T-helper 2 cell (primary cell): Measurements from ENCODE around the gene SDR39U1.

Source experiments
- DNase-seq, 5 experiments: peaks; one replicate each; pipeline versions ENCODE4 v3.0.0 to v3.0.0-alpha.2; 2012 to 2022

The SDR39U1 gene

GRCh38 chr14:24428628-24429394 is 13.8 kb downstream of the SDR39U1 start:
- DNase-seq, result no peak

DNA sequence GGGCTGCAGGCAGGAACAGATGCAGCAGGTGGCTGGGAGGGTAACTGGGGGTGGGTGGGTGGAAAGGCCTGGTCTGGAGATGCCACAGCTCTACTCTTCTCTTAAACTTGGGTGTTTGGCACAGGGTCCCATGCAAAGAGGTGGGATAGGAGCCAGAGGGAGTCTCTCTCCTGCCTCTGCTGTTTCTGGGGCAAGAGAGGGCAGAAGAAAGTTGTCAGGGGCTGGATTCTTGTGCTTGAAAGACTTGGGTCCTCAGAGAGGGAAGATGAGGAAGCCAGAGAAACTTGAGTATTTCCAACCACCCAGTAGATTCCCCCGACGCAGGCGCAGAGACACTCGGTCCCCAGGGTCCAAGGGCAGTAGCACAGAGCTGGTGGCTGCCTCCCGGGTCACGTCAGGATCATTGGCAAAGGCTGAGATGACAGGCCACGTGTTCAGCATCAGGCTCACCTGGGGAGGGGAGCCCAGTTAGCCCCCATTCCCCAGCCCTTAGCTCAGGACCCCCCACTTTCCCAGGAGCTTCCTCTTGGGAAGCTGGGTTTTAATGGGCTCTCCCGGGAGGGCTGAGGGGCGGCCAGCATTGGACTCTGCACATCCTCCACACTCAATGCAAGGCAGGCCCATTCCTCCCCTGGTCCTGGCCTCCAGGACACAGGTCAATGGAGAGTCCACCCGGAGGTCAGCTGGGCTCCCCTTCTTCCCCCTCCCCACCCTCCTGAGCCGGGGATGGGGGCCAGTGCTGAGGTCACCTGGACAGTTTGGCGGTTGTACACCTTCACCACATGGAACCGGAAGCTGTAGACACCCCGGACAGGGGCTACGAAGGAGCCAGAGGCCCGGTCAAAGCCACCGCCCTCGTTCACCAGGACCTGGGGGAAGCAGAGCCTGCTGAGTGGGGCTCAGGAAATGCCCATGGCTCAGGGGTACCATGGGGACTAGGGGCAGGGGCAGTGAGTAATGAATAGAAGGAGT is 14.8 kb downstream of the SDR39U1 start:
- no peak for DNase-seq

DNA sequence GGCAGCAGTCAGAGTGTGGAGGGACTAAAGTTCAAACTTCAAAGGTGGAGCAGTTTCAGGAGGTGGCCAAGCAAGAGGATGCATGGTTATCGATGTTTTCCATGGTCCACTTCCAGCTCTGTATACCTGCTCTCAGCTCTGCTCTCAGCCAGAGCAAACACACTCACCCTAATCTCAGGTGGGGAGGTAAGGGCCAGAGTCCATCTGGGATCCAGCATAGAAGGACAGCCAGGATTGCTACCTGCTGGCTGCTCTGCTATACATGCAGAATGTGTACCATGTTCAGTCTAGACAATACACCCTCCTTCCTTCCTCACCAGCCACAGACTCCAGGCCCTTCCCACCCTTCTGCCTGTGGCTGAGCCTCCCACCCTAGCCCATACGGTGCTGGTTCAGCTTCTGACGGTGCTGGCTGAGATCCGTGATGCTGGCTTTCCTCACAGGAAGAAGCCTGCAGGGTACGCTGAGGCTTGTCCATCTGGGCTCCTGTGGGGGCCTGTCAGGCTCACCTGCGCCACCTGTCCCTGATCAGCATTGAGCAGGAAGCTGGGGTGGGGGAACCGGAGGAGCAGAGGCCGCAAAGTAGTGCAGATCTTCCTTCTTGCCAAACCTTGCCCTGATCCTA is 15.6 kb downstream of the SDR39U1 start:
- DNase-seq, result no peak

DNA sequence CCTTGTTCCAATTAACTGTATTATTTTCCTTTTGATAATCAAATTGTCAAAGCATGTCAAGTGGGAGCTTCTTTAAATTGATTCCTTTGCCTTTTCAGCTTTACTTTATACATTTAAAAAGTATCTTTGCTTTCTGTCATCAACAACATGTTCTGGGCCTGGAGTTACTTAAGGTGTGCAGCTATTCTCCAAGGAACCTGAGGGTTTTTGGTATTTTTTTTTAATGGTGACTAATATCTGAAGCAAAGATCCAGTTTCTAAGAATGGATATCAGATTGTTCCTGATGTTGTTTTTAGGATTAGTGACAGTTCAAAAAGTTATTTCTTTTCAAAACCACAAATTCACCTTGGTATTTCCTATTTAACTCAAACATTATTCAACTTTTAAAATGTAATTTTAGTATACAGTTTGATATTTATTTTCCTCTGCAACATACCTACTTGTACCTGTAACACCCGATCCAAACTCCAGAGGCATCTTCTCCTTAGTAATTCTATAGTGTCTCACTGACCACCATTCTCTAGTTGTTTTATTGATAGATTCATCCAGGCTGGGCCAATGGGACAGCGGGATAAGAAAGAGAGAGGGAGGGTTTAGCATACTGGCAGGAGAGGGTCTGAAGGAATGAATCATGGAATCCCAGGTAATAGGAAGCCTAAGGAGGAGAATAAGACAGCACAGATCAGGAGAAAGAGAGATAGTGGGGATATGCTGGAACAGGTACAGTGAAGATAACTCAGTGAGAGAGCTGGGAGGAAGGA is 16.2 kb downstream of the SDR39U1 start:
- DNase-seq, result no peak

GRCh38 chr14:24425704-24426103 is 16.9 kb downstream of the SDR39U1 start:
- peak in 1 of 5 experiments; percentile 49 for DNase-seq

DNA sequence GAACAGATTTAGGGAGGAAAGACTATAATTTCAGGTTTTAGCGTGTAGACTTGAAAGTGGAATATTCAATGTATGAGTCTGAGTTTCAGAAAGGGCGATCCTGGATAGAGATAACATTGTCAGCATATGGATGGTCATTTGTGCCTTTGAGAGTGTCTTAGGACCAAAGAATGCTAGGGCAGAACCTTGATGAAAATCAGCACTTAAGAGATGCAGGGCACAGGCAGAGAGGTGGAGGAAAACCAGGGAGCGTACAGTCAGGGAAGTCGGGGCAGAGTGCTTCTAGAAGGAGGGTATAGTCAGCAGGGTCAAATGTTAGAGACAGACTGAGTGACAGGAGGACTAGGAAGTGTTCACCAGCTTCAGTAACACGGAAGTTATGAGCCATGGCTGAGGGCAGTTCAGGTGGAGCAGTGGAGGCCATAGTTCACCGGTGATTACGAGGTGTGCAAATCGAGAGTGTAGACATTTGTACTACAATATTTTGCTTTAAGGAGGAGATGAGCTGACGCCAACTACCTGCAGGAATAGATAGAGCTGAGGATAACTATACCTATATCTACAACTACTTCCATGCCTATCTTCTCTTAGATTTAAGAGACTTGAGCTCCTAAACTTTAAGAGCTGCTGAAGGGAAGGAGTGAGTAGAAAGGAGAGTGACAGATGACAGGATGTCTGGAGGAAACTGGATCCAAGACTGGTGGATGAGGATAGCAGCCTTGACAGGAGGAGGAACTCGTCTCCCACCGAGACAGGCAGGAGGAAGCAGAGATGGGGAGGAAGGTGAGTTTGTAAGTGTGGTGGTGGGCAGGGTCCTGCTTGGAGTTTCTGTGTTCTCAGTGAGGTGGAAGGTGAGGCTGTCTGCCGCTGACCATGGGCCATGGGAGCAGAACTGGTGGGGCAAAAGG is 19.6 kb downstream of the SDR39U1 start:
- DNase-seq, result no peak

DNA sequence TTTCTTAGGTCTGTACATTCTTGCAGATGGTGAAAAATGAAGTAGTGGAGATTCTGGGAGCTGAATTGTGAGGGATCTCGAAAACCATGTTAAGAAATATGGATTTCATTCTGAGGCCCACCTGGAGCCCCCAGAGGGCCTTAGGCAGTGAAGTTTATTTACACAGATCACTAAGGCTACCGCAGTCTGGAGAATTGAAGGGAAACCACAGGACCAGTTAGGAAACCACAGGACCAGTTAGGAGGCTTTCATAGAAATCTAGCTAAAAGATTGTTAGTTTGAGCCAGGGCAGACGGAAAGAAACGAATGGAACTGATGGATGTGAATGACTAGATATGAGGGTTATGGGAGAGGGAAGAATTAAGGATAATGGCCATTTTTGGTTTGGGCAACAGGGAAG is 20.3 kb downstream of the SDR39U1 start:
- DNase-seq, result peak in 1 of 5 experiments; percentile 51

- no peak for DNase-seq
Observed at GRCh38 chr14:24418492-24418873, 24.1 kb downstream of the SDR39U1 start.

DNA sequence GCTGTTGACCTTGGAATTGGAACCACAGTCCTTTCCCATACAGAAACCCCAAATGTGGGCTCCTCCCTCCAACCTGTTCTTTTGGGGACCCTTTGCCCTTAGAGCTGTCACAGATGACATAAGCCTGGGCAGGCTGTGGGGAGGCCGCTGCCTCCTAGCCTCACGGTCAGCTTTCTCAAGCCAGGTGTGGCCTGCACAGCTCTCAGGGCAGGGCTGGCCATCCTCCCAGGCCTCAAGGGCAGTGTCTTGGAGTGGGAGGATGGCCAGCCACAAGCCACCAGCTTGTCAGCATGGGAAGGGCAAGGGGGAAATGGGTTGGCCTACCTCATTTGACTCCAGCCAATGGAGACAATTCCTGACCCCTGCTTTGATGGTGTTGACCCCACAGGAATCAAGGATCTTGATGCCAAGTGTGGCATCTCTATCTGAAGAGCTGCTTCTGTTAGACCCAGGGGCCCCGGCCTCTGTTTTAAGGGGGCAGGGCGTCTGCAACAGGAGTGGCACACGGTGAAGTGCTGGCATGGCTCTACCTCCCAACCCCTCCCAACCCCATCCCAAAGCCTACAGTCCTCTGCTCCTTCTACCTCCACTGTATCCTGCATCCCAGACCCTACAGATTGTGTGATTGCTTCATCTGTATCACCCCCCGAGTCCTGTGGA is 24.6 kb downstream of the SDR39U1 start:
- no peak for DNase-seq

GRCh38 chr14:24416932-24417619 is 25.5 kb downstream of the SDR39U1 start:
- no peak for DNase-seq

GRCh38 chr14:24416254-24416931 is 26.2 kb downstream of the SDR39U1 start:
- DNase-seq, result no peak

DNA sequence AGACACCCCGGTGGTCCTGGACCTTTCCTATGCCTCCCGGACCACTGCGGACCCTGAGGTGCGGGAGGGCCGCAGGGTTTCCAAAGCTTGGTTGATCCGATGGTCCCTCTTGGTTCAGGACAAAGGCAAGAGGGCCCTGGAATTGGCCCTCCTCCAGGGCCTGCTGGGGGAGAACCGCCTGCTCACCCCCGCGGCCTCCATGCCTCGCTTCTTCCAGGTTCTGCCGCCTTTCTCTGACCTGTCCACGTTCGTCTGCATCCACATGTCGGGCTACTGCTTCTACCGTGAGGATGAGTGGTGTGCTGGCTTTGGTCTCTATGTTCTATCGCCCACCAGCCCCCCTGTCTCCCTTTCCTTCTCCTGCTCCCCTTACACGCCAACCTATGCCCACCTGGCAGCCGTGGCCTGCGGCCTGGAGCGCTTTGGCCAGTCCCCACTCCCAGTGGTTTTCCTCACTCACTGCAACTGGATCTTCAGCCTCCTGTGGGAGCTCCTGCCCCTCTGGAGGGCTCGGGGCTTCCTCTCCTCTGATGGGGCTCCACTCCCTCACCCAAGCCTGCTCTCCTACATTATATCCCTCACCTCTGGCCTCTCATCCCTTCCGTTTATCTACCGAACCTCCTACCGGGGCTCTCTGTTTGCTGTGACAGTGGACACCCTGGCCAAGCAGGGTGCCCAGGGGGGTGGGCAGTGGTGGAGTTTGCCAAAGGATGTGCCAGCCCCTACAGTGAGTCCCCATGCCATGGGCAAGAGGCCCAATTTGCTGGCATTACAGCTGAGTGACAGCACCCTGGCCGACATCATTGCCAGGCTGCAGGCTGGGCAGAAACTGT is 26.9 kb downstream of the SDR39U1 start:
- no peak for DNase-seq

DNA sequence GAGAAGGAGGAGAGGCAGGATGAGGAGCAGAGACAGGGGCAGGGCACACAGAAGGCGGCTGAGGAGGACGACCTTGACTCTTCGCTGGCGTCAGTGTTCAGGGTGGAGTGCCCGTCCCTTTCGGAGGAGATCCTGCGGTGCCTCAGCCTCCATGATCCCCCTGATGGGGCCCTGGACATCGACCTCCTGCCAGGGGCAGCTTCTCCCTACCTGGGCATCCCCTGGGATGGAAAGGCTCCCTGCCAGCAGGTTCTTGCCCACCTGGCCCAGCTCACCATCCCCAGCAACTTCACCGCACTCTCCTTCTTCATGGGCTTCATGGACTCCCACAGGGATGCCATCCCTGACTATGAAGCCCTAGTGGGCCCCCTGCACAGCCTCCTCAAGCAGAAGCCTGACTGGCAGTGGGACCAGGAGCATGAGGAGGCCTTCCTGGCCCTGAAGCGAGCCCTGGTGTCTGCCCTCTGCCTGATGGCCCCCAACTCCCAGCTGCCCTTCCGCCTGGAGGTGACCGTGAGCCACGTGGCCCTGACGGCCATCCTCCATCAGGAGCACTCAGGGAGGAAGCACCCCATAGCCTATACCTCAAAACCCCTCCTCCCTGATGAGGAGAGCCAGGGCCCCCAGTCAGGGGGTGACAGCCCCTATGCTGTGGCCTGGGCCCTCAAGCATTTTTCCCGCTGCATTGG is 27.7 kb downstream of the SDR39U1 start:
- no peak for DNase-seq

DNA sequence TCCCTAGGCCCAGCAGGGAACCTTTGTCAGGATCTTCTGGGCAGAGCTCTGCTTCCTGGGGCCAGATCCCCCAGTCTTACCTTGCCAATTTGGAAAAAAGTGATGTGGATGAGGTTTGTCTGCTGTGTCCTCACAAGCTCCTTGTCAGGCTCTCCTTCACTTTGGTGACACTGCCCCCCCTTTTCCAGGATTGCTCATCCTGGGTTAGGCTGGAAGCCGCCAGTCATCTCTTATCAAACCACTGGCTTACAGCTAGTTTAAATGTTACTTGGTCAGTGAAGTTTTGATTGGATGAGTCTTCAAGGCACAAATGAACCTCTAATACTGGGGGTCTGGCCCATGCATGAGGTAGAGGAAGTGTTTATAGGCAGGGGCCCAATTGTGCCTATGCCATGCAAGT is 28.5 kb downstream of the SDR39U1 start:
- DNase-seq, result no peak

DNA sequence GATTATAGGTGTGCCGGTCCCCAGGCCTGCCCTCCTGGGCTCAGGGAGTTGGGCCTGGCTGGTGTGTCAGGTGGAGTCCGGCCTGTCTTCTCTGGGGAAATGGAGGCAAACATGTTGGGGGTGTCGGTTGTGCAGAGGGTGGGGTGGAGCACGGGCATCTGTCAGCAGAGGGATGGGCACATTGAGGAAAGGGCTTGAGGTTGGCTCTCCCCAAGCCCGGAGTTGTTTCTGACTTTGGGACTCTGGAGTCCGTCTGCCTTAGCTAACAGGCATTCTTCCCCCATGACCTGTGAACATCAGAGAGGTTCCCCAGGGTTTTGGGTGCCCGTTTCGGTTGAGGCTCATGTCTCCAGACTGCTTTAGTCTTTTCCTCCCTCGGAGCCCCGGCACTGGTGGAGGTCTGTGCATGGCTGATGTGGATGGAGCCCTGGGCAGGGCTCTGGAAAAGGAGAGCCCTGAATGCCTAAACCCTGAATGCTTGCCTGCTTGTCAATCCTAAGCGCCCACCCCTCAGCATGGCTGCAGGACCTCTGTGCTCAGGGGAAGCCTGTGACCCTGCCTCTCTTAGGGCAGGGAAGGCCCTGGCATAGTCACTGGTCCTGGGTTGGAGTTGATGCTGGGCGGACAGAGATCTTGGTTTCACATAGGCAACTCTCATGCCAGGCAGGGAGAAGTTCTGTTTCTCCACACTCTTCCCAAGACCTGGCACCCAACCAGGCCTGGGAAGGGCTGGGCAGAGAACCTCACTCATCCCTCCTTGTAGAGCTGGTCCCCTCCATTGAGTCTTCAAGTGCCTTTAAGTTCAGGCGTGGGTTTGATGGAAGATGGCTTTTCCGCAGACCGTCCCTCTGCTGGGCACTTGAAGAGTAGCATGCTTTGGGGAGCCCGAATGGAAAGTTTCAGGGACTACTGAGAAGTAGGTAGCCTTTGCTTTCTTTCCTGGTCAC is 30.9 kb downstream of the SDR39U1 start:
- peak in 1 of 5 experiments; percentile 46 for DNase-seq

- DNase-seq, result no peak
Observed at GRCh38 chr14:24409956-24410355, 32.6 kb downstream of the SDR39U1 start.

DNA sequence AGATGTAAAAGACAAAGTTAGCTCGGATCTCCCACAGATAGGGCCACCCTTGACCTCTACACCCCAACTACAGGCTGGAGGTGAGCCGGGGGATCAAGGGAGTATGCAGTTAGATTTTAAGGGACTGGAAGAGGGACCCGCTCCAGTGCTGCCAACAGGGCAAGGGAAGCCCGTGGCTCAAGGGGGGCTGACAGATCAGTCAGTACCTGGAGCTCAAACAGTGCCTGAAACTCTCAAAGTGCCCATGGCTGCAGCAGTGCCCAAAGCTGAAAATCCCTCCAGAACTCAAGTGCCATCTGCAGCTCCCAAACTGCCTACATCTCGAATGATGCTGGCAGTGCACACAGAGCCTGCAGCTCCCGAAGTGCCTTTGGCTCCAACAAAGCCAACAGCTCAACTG is 33.4 kb downstream of the SDR39U1 start:
- no peak for DNase-seq
